ENCODE data around the gene TMTC1.

DNA sequence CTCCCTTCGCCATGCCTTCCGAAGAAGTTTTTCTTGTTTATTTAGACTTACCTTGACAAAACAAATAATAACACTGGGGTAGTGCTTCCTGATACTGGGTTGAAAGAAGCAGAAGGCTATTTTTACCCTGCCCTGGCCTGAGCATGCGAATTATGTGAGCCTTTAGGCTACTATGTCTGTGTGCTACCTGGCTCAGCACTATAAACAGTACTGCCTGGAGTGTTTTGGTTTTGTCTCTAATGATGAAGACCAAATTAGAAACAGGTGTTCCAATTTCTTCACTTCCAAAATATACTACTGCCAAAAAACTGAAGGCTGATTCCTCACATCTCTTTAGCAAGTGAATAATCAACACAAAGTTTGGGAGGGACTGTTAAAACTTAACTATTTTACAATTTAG lies 278.6 kb downstream of the TMTC1 start:
- TF ChIP-seq, protein P1, sequence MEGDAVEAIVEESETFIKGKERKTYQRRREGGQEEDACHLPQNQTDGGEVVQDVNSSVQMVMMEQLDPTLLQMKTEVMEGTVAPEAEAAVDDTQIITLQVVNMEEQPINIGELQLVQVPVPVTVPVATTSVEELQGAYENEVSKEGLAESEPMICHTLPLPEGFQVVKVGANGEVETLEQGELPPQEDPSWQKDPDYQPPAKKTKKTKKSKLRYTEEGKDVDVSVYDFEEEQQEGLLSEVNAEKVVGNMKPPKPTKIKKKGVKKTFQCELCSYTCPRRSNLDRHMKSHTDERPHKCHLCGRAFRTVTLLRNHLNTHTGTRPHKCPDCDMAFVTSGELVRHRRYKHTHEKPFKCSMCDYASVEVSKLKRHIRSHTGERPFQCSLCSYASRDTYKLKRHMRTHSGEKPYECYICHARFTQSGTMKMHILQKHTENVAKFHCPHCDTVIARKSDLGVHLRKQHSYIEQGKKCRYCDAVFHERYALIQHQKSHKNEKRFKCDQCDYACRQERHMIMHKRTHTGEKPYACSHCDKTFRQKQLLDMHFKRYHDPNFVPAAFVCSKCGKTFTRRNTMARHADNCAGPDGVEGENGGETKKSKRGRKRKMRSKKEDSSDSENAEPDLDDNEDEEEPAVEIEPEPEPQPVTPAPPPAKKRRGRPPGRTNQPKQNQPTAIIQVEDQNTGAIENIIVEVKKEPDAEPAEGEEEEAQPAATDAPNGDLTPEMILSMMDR (conservative IDR thresholded peaks at IDR 0.05), result no peak
- TF ChIP-seq EZH2 (IDR thresholded peaks at IDR 0.05; ENCODE audit: low read depth), result no peak
